ENCODE results near the gene CABP4. TPM values are rescaled to one million over a fixed set of nuclear protein-coding genes. Genes with fewer than 3 reads are reported as not detected.

CABP4 gene
- total RNA-seq, 1 donor from 2014 or later, result 1.4 TPM

DNA sequence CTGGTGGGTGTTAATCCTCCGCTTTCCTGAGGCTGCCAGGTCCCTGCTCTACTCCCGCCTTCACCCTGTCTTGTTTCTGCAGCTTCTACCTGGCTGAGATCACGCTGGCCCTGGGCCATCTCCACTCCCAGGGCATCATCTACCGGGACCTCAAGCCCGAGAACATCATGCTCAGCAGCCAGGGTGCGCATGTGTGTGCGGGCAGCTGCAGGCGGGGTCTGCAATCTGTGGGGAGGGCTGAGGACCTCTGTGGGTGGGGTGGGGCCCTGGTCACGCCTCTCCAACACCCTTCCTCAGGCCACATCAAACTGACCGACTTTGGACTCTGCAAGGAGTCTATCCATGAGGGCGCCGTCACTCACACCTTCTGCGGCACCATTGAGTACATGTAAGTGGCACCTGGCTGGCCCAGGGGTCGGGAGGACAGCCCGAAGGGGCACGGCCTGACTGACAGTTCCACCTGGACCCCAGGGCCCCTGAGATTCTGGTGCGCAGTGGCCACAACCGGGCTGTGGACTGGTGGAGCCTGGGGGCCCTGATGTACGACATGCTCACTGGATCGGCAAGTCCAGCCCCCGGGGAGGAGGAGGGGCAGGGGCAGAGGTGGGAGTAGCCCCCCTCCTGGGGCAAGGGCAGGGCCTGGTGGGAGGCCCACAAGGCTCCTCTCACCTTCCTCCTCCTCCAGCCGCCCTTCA is 22.4 kb upstream of the CABP4 start:
- Histone ChIP-seq H3K36me3 (peaks cover 70% of the 10 kb centered on the region), H3K27me3 (ENCODE audit: low read depth) (no peaks in the 10 kb centered on the region), H3K4me3 (no peak overlapping the region), H3K27ac (replicated peaks) (no peak overlapping the region), H3K4me1 (peaks cover 42% of the 10 kb centered on the region), H3K9me3 (replicated peaks) (no peaks in the 10 kb centered on the region)
- intact Hi-C loops (cut with micrococcal nuclease), result no loop called here
- DNase-seq, result no peak
- TF ChIP-seq, protein P1, sequence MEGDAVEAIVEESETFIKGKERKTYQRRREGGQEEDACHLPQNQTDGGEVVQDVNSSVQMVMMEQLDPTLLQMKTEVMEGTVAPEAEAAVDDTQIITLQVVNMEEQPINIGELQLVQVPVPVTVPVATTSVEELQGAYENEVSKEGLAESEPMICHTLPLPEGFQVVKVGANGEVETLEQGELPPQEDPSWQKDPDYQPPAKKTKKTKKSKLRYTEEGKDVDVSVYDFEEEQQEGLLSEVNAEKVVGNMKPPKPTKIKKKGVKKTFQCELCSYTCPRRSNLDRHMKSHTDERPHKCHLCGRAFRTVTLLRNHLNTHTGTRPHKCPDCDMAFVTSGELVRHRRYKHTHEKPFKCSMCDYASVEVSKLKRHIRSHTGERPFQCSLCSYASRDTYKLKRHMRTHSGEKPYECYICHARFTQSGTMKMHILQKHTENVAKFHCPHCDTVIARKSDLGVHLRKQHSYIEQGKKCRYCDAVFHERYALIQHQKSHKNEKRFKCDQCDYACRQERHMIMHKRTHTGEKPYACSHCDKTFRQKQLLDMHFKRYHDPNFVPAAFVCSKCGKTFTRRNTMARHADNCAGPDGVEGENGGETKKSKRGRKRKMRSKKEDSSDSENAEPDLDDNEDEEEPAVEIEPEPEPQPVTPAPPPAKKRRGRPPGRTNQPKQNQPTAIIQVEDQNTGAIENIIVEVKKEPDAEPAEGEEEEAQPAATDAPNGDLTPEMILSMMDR (IDR thresholded peaks at IDR 0.05; ENCODE audit: borderline replicate concordance), result no peak

DNA sequence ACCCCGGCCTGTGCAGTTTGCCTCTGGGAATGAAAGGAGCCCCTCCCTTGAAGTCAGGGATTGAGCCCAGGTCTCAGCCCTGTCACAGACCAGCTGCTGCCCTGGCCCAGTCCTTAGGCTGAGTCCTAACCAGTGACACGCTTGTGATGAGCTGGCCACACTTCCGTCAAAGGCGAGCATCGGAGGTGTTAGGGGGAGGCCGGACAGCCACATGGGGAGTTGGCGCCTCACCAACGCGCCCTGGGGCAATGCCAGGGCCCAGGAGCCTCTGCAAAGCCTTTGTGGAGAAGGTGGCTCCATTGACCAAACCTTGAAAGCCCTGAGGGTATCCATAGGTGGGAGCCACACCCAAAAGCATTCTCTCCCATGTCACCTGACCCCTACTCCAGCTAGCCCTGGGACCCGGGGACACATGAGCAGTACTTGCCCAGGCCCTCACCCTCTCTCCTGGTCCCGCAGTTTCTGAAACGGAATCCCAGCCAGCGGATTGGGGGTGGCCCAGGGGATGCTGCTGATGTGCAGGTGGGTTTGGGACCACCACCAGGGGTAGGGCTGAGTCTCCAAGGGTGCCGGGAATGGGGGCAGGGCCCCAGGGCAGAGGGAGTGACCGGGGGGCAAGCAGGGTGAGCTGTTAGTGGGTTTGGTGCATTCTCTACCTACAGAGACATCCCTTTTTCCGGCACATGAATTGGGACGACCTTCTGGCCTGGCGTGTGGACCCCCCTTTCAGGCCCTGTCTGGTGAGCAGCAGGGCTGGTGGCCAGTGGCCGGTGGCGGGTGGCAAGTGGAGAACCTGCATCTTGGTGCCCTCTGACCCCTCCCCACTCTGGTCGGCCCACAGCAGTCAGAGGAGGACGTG is 21.4 kb upstream of the CABP4 start:
- H3K9me3 ChIP-seq (replicated peaks), result no peaks in the 10 kb centered on the region
- H3K27me3 ChIP-seq (ENCODE audit: low read depth), result no peaks in the 10 kb centered on the region
- no peak for DNase-seq
- intact Hi-C loops (cut with micrococcal nuclease), result no loop called here
- H3K36me3 ChIP-seq, result peaks cover 77% of the 10 kb centered on the region
- TF ChIP-seq, protein P1 (IDR thresholded peaks at IDR 0.05; ENCODE audit: borderline replicate concordance), result no peak
- H3K4me1 ChIP-seq, result peaks cover 34% of the 10 kb centered on the region
- no peak overlapping the region for H3K4me3 ChIP-seq
- no peak overlapping the region for H3K27ac ChIP-seq (replicated peaks)

DNA sequence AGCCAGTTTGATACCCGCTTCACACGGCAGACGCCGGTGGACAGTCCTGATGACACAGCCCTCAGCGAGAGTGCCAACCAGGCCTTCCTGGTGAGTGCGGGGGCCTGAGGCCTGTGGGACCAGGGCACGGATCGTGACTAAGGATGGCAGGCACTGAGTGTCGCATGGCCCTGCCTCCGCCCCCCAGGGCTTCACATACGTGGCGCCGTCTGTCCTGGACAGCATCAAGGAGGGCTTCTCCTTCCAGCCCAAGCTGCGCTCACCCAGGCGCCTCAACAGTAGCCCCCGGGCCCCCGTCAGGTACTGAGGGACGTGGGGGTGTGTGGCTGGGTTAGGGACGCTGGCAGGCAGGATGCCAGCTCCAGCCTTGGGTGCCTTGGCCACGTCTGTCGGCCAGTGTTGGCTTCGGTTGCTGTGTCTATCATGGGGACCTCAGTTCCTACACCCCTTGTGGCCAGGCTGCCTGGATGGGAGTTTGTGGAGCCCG is 20.7 kb upstream of the CABP4 start:
- no peaks in the 10 kb centered on the region for H3K27me3 ChIP-seq (ENCODE audit: low read depth)
- intact Hi-C loops (cut with micrococcal nuclease), result no loop called here
- peaks cover 77% of the 10 kb centered on the region for H3K36me3 ChIP-seq
- DNase-seq, result no peak
- H3K27ac ChIP-seq (replicated peaks), result no peak overlapping the region
- TF ChIP-seq, protein P1 (IDR thresholded peaks at IDR 0.05; ENCODE audit: borderline replicate concordance), result no peak
- H3K4me3 ChIP-seq, result no peak overlapping the region
- peaks cover 32% of the 10 kb centered on the region for H3K4me1 ChIP-seq
- no peaks in the 10 kb centered on the region for H3K9me3 ChIP-seq (replicated peaks)

DNA sequence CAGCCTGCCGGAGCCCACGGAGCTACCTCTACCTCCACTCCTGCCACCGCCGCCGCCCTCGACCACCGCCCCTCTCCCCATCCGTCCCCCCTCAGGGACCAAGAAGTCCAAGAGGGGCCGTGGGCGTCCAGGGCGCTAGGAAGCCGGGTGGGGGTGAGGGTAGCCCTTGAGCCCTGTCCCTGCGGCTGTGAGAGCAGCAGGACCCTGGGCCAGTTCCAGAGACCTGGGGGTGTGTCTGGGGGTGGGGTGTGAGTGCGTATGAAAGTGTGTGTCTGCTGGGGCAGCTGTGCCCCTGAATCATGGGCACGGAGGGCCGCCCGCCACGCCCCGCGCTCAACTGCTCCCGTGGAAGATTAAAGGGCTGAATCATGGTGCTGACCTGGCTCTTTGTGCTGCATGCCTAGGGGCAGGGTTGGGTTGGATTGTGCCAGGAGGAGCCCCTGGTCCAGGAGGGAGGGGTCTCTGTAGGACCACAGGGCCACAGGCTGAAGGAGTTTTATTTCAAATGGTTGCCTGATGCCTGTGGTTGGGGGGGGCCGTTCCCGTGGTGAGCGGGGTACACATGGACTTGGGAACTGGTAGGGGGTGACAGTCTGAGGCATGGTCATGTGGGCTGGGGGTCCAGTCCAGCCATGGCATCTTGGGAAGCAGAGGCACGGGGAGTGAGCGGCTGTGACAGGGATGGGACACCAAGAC is 20.0 kb upstream of the CABP4 start:
- Histone ChIP-seq H3K9me3 (replicated peaks) (no peaks in the 10 kb centered on the region), H3K36me3 (peaks cover 73% of the 10 kb centered on the region), H3K27ac (replicated peaks) (no peak overlapping the region), H3K4me3 (no peak overlapping the region), H3K27me3 (ENCODE audit: low read depth) (no peaks in the 10 kb centered on the region), H3K4me1 (peaks cover 32% of the 10 kb centered on the region)
- intact Hi-C loops (cut with micrococcal nuclease), result no loop called here
- TF ChIP-seq, protein P1 (IDR thresholded peaks at IDR 0.05; ENCODE audit: borderline replicate concordance), result no peak
- DNase-seq, result no peak

DNA sequence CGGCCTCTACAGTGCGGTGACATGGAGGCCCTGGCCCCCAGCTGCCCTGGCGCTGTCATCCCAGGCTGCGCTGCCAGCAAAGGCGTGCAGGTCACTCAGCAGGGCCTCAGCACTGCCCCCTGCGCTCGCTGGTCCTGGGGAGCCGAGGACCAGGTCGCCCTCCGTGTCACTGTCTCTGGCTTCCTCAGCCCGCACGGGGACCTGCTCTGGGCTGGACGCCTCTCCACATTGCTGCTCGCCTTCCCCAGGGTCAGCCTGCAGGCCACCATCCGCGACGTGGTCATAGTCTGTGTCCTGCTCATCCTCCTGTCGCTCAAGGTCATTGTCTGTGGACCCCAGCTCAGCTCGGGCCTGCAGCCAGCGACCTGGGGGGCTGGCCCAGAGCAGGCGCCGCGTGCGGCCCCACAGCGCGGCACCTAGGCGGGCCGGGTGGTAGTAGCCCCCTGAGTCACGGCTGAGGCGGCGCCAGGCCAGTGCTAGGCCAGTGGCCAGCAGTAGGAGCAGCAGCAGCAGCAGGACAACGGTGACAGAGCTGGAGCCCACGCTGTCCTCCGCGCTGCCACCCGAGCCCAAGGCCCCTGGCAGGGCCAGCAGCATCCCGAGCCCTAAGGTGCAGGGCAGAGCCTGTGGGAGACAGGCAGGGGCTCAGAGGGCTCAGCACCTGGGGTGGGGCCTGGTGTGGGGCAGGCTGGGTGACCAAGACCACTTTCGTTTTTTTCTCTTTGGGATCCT is 19.3 kb upstream of the CABP4 start:
- no peak for DNase-seq
- peaks cover 70% of the 10 kb centered on the region for H3K36me3 ChIP-seq
- no peak overlapping the region for H3K4me3 ChIP-seq

More for the DNA sequence above, 19.3 kb upstream of the CABP4 start:
- H3K27me3 ChIP-seq (ENCODE audit: low read depth), result no peaks in the 10 kb centered on the region
- TF ChIP-seq, protein P1 (IDR thresholded peaks at IDR 0.05; ENCODE audit: borderline replicate concordance), result no peak
- peak overlapping the region; percentile 40 for H3K27ac ChIP-seq (replicated peaks)
- H3K4me1 ChIP-seq, result peaks cover 38% of the 10 kb centered on the region
- no peaks in the 10 kb centered on the region for H3K9me3 ChIP-seq (replicated peaks)
- intact Hi-C loops (cut with micrococcal nuclease), result no loop called here
